RWPE1 (cell line): ENCODE results near the gene FGF12.

Source experiments
- CTCF ChIA-PET: fragments of 350-600 bp; sonication (Branson Sonifier 250); formaldehyde crosslinking; extraction: SDS; loops from one replicate; lab custom pipeline; 2021; lab: Yijun Ruan, JAX
- POLR2A ChIA-PET: fragments of 400-600 bp; formaldehyde crosslinking; extraction: SDS; loops from one replicate; lab custom pipeline; 2020; ENCODE audit warnings: antibody characterized with exemption; ENCODE audit not compliant: low non-redundant PET; lab: Yijun Ruan, JAX
- DNase-seq: peaks from one replicate; pipeline ENCODE4 v3.0.0; 2012; ENCODE audit warnings: low spot score
- H3K27ac ChIP-seq: fragments of 450-650 bp; 2 replicates; pipeline ENCODE4 v1.5.1; 2017
- TF ChIP-seq, protein P1 (sequence below): fragments of 450-650 bp; conservative IDR thresholded peaks from 2 replicates; pipeline ENCODE4 v1.5.1; 2017; ENCODE audit warnings: low read depth, mild to moderate bottlenecking

The FGF12 gene

DNA sequence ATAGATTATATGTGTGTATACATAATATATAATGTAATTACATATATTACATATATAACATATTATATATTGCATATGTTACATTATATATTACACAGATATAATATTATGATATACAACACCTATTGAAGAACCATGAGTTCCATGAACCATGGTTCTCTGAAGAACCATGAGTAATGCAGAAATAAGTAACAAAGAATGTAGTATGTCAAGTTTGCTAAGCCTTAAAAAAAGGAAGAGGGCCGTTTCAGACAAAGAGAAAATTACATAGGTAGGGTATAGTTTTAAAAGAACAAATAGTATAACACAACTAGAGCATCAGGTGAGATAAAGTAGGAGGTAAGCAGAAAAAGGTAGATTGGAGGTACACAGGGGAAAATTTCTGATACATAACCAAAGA is 177.0 kb downstream of the FGF12 start:
- no peak overlapping the region for H3K27ac ChIP-seq
- TF ChIP-seq, protein P1, sequence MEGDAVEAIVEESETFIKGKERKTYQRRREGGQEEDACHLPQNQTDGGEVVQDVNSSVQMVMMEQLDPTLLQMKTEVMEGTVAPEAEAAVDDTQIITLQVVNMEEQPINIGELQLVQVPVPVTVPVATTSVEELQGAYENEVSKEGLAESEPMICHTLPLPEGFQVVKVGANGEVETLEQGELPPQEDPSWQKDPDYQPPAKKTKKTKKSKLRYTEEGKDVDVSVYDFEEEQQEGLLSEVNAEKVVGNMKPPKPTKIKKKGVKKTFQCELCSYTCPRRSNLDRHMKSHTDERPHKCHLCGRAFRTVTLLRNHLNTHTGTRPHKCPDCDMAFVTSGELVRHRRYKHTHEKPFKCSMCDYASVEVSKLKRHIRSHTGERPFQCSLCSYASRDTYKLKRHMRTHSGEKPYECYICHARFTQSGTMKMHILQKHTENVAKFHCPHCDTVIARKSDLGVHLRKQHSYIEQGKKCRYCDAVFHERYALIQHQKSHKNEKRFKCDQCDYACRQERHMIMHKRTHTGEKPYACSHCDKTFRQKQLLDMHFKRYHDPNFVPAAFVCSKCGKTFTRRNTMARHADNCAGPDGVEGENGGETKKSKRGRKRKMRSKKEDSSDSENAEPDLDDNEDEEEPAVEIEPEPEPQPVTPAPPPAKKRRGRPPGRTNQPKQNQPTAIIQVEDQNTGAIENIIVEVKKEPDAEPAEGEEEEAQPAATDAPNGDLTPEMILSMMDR, result no peak
- POLR2A ChIA-PET, result no interaction called here
- CTCF ChIA-PET, result no interaction called here
- DNase-seq, result no peak

DNA sequence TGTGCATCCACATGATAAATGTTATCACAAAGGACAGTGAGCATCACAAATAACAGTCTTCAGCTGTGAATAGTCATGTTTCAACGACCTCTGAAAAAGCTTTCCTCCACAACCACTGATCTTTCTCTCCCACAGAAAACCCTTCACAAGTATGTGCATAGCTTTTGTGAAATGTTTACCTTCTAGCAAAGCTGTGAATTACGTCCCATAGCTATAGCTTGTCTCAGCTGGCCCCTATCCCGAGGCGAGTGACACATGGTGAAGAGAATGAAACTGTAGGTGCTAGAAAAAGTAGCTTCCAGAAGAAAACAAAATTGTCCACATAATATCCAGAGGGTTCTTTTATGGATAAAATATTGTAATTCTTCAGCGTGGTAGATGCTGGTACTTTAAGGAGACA is 182.0 kb downstream of the FGF12 start:
- POLR2A ChIA-PET, result no interaction called here

DNA sequence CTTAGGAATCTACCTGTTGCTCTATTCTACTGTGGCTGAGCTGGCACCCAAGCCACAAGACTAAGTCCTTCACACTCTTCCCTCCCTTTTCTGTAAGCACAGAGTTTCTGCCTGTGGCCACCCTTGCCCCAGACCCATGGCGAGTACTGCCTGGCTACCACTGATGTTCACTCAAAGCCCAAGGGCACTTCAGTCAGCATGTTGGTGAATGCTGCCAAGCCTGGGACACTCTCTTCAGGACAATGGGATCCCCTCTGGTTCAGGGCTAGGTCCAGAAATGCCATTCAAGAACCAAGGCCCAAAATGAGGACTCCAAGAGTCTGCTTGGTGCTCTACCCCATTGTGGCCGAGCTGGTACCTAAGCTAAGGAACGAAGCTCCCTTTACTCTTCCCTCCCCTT is 184.2 kb downstream of the FGF12 start:
- CTCF ChIA-PET, result no interaction called here
- H3K27ac ChIP-seq, result no peak overlapping the region
- POLR2A ChIA-PET, result no interaction called here
- DNase-seq, result no peak
- TF ChIP-seq, protein P1, result no peak

More for the DNA sequence above, 182.0 kb downstream of the FGF12 start:
- H3K27ac ChIP-seq, result no peak overlapping the region
- DNase-seq, result no peak
- CTCF ChIA-PET, result no interaction called here
- TF ChIP-seq, protein P1, result no peak

DNA sequence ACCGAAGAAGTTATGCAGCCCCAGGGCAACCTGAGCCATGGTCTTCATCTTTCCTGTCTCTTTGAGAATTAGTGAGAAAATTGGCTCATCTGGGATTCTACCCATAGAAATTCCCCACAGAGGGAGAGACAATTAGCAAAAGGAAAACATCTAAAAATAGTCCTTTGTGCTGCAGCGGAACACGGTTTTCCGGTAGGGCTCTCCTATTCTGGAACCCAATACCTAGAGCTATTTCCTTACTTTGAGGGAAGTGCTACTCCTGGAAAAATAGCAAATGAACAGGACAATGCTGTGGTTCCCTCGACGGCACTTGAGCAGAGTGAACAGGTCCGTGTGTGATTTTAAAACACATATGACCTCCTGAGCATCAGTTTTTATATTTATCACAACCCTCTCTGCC is 210.5 kb downstream of the FGF12 start:
- H3K27ac ChIP-seq, result no peak overlapping the region

DNA sequence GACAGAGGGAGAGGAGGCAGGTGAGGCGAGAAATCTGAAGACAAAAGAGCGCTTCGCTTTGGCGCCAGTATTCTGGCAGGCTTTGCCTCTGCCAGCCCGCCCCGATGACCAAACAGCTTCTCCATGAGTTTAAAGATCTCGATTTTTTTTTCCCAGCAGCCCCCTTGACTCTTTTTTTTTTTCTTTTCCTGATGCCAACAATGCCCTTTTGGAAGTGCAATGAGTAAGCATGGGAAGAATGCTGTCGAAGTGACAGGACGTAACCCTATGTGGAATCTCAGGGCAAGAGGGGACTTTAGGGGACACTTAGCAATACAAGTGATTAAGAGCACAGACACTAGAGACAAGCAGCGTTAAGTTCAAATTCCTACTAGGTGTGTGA is 211.7 kb downstream of the FGF12 start:
- no peak overlapping the region for H3K27ac ChIP-seq
- ChIA-PET CTCF (interaction anchor here (0.6 kb wide), 1 partner anchor 560 kb away, joined by 6 read pairs; no protein-coding TSS in a partner anchor), POLR2A (no interaction called here)
- TF ChIP-seq, protein P1, result no peak
- no peak for DNase-seq

More for the DNA sequence above, 210.5 kb downstream of the FGF12 start:
- TF ChIP-seq, protein P1, result no peak
- no peak for DNase-seq
- ChIA-PET CTCF (interaction anchor here (0.5 kb wide), 1 partner anchor 55 kb away, joined by 5 read pairs; no protein-coding TSS in a partner anchor), POLR2A (no interaction called here)

DNA sequence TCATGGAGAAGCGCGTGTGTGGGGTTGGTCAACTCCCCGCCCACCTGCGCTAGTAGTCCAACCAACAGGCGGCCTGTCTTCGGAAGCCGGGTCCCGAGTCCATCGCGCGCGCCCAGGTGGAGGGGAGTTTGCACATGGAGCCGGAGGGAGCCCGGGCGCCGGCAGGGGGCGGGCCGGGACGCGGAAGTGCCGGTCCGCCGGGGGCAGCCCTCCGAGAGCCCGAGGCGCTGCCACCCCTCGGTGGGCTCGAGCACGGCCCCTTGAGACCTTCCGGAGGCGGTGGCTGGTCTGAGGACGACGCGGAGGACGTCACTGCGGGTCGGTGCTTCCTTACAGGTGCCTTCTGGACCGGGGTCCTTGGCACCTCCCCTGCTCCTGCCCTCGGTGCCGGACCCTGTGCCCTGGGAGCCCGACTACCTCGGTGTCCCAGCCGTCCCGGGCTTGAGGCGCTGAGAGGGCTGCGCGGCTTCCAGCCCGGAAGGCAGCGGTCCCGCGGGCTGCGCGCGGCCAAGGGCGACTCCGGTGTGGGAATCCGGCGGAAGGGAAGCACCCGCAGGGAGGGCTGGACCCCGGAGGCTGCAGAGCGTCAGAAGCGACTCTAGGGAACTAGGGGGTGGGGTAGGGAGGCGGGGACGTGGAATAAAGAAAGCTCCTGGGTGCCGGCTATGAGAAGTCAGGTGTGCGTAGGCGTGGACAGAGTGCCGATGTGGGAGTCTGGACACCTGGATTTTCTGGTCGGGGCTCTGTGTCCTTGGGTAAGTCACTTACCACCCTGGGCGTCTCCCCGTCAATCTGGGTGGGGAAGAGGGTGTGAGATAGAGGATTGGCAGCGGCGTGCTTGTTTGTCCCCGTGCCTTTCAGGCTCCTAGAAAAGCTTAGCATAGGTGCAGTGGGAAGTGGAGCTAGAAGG is 212.3 kb downstream of the FGF12 start:
- ChIA-PET CTCF (interaction anchor here (0.6 kb wide), 3 partner anchors 20 to 1301 kb away, joined by 3 to 6 read pairs (median 3); no protein-coding TSS in a partner anchor), POLR2A (no interaction called here)
- no peak overlapping the region for H3K27ac ChIP-seq
- no peak for DNase-seq
- TF ChIP-seq, protein P1, result no peak
